Measurements from ENCODE around the gene CHST15. TPM values are rescaled to one million over a fixed set of nuclear protein-coding genes. Genes with fewer than 3 reads are reported as not detected.

Gene CHST15
- total and polyA plus RNA-seq, 2 of the 4 experiments (the other 2 are of a cell fraction), result 0.14 to 0.18 TPM

- no TSS peak for BruUV-seq (replicated peaks)
- no peaks in the 10 kb centered on the region for H3K9me1 ChIP-seq (ENCODE audit: insufficient read depth, low read length)
- H3K4ac ChIP-seq (ENCODE audit: low read depth, low read length), result no peak overlapping the region
- H3K9ac ChIP-seq (ENCODE audit: low read depth, low read length), result no peak overlapping the region
- H2BK15ac ChIP-seq (ENCODE audit: low read depth, low read length), result no peak overlapping the region
- no peak overlapping the region for H3K27ac ChIP-seq (ENCODE audit: insufficient read depth, low read length)
- no peaks in the 10 kb centered on the region for H3K9me3 ChIP-seq (ENCODE audit: control insufficient read depth, insufficient read depth, low read length)
- no peaks in the 10 kb centered on the region for H3K36me3 ChIP-seq (ENCODE audit: control insufficient read depth, insufficient read depth, low read length)
- peak; percentile 27; the same call in 1 of the 2 replicates for ATAC-seq (ENCODE audit: low read depth)
- no peak overlapping the region for H2AK5ac ChIP-seq (ENCODE audit: low read depth, low read length)
- no peaks in the 10 kb centered on the region for H3K4me1 ChIP-seq (ENCODE audit: control insufficient read depth, insufficient read depth, low read length)
- no peak overlapping the region for H4K91ac ChIP-seq (ENCODE audit: insufficient read depth, low read depth, low read length)
- no peaks in the 10 kb centered on the region for H3K79me1 ChIP-seq (ENCODE audit: low read depth in 1 of 2, low read length in 2 of 2)
- no peak overlapping the region for H3K23ac ChIP-seq (ENCODE audit: low read depth, low read length)
- 14% methylated on average over 2 of the region's 15 CpGs; no CpG with 5 or more reads in 1 of the 2 experiments for whole genome bisulfite sequencing, 2 experiments (ENCODE audit: extremely low coverage in 2 of 2, insufficient read length in 1 of 2)
- POLR2A ChIA-PET (ENCODE audit: unreplicated experiment), result no interaction called here
- H3K14ac ChIP-seq (replicated peaks; ENCODE audit: low read depth, low read length), result no peak overlapping the region
- no peak overlapping the region for H3K56ac ChIP-seq (ENCODE audit: extremely low read depth, insufficient read depth, low read length)
- H4K8ac ChIP-seq (ENCODE audit: low read depth in 2 of 2, low read length in 2 of 2), result no peak overlapping the region
- CTCF ChIA-PET, result no interaction called here
- H2BK120ac ChIP-seq (ENCODE audit: low read depth, low read length), result no peak overlapping the region
- no peak overlapping the region for H3K18ac ChIP-seq (ENCODE audit: low read depth, low read length)
- no peak overlapping the region for H2AFZ ChIP-seq (replicated peaks; ENCODE audit: low read length, poor library complexity)
- H2BK20ac ChIP-seq (ENCODE audit: low read depth, low read length), result no peak overlapping the region
- no peak overlapping the region for H2BK5ac ChIP-seq (ENCODE audit: low read depth, low read length, poor library complexity, severe bottlenecking)
- no peaks in the 10 kb centered on the region for H4K20me1 ChIP-seq (ENCODE audit: insufficient read depth, low read length)
- H2AK9ac ChIP-seq (replicated peaks; ENCODE audit: low read depth, low read length, poor library complexity), result no peak overlapping the region
- TF ChIP-seq POLR2A (IDR thresholded peaks at IDR 0.05; ENCODE audit: low read depth, low read length) (no peak), CTCF (conservative IDR thresholded peaks at IDR 0.05; ENCODE audit: low read depth, low read length) (no peak)
- no peak overlapping the region for H4K5ac ChIP-seq (ENCODE audit: low read depth, low read length)
- no peaks in the 10 kb centered on the region; the same call in 1 of the 2 replicates for H3K27me3 ChIP-seq (ENCODE audit: control insufficient read depth, insufficient read depth, low read length)
- in situ Hi-C loops (cut with MboI; ENCODE audit: low sequenced_read_pairs) (no loop called here), dilution Hi-C loops (cut with HindIII; ENCODE audit: low sequenced_read_pairs, unreplicated experiment) (no loop called here), intact Hi-C loops (cut with micrococcal nuclease) (no loop called here)
- peak; percentile 42 for DNase-seq
- H3K4me2 ChIP-seq (ENCODE audit: low read depth, low read length), result no peak overlapping the region
- no peak overlapping the region for H3K4me3 ChIP-seq (ENCODE audit: insufficient read depth, low read depth, low read length)
Observed at GRCh38 chr10:124032971-124033886, 60.2 kb downstream of the CHST15 start.

Data from IMR-90 (cell line).